NCI-H748 (cell line): ENCODE data around the gene ANO7.

Experiments
- DNase-seq: peaks from one replicate; lab custom pipeline; 2025; ENCODE audit not compliant: unreplicated experiment; lab: John Stamatoyannopoulos, UW

The ANO7 gene

GRCh38 chr2:241271706-241272302 lies 83.3 kb downstream of the ANO7 start:
- DNase-seq: peak; percentile 37

- peak; percentile 51 for DNase-seq
These were observed 84.1 kb downstream of the ANO7 start for GRCh38 chr2:241272303-241273209.

DNA sequence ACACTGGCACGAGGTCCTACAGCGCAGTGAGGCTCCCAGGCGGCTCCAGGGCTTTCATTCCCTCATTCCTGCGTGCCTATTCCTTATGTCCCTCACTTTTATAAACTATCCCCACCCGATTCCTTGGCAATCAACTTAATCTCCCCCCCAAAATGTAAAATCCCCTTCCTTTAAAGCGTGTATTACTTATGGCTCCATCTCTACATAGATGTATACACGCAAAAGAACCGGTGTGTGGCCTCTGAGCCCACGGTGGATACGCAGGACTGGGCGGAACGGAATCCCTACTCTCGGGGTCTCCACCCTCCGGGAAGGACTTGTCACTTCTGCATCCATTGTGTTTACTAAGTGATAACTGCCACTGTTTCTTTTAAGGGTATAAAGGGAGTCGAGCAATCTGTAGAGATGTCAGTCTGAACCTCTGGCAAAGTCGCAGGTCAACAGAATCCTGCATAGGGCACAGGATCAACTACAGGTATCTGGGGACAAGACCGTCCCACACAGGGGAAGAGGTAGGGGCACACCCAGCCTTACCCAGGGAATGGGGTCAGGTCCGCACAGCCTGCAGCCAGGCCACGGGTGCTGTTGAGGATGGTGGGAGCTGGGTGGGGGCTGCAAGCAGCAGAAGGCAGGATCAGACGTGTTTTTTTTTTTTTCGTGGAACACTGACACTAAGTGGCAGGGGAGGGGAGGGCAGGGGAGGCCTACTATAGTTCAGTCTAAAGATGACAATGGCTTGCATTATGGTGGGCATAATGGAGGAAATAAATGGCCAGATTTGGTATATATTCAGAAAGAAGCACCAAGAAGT lies 84.9 kb downstream of the ANO7 start:
- DNase-seq: peak; percentile 6

- DNase-seq: no peak
These were observed 85.7 kb downstream of the ANO7 start for GRCh38 chr2:241274127-241274526.
